Esophagus squamous epithelium (tissue), 4 donors: ENCODE measurements around the gene AIDA.

Source experiments
- CTCF ChIP-seq, 6 experiments: fragments of 450-650 bp in 4 of 6; fragments of 200-600 bp in 2 of 6; sonication (generic) in 2 of 6; IDR thresholded peaks; one replicate each; pipeline ENCODE4 v1.5.1; 2016 to 2019; ENCODE audit warnings: antibody characterized with exemption in 6 of 6, mild to moderate bottlenecking in 4 of 6, moderate library complexity in 4 of 6
- POLR2A ChIP-seq, 4 donors: fragments of 450-650 bp; IDR thresholded peaks; one replicate each; pipeline ENCODE4 v1.6.1; 2017; ENCODE audit warnings: antibody characterized with exemption in 4 of 4, mild to moderate bottlenecking in 4 of 4, moderate library complexity in 3 of 4

- TF ChIP-seq CTCF (IDR thresholded peaks at IDR 0.05), result no peak
- no peak for TF ChIP-seq POLR2A (IDR thresholded peaks at IDR 0.05)
Measured at GRCh38 chr1:222696741-222697140, 15.6 kb downstream of the AIDA start.
